HepG2 (cell line): ENCODE results near the gene CRTC2. TPM values are rescaled to one million over a fixed set of nuclear protein-coding genes. Genes with fewer than 3 reads are reported as not detected.
A peak's percentile ranks its signal among the peaks of the same experiment; 100 is the strongest.

Source experiments
- GATA4 ChIP-seq: sonication (generic); IDR thresholded peaks from 2 replicates; pipeline ENCODE4 v1.6.1; 2016; ENCODE audit warnings: antibody characterized with exemption, low read depth, borderline replicate concordance
- HNRNPH1 ChIP-seq: fragments of 200-400 bp; formaldehyde crosslinking; optimal IDR thresholded peaks from 2 replicates; pipeline ENCODE3; 2017; ENCODE audit warnings: mild to moderate bottlenecking, low read depth, low read length
- NR2F1 ChIP-seq, 2 experiments: fragments of 450-650 bp in 1 of 2; formaldehyde crosslinking in 1 of 2; IDR thresholded peaks; 2 replicates each; pipeline versions ENCODE4 v1.5.0 to v1.6.1; 2016 to 2020; ENCODE audit warnings: mild to moderate bottlenecking in 1 of 2, missing compliant biosample characterization in 1 of 2, missing genetic modification reagents in 1 of 2, moderate library complexity in 1 of 2
- SRSF9 ChIP-seq: fragments of 200-400 bp; formaldehyde crosslinking; IDR thresholded peaks from 2 replicates; pipeline ENCODE4 v1.6.1; 2018; ENCODE audit warnings: borderline replicate concordance, mild to moderate bottlenecking, low read depth, low read length; ENCODE audit not compliant: insufficient read depth, poor library complexity, severe bottlenecking
- TAF1 ChIP-seq: sonication (generic); formaldehyde crosslinking; IDR thresholded peaks from 2 replicates; pipeline ENCODE4 v1.4.0; 2020; ENCODE audit warnings: missing genetic modification reagents
- ZC3H13 ChIP-seq: sonication (generic); formaldehyde crosslinking; IDR thresholded peaks from 2 replicates; pipeline ENCODE4 v1.8.1; 2023; ENCODE audit warnings: mild to moderate bottlenecking, missing genetic modification reagents, moderate library complexity
- ZNF234 ChIP-seq: sonication (generic); formaldehyde crosslinking; conservative IDR thresholded peaks from 2 replicates; pipeline ENCODE4 v1.5.1; 2020; ENCODE audit warnings: mild to moderate bottlenecking, missing genetic modification reagents
- ZNF251 ChIP-seq: sonication (generic); formaldehyde crosslinking; IDR thresholded peaks from 2 replicates; pipeline ENCODE4 v1.9.0; 2021; ENCODE audit warnings: mild to moderate bottlenecking, missing genetic modification reagents
- ZNF264 ChIP-seq: sonication (generic); formaldehyde crosslinking; IDR thresholded peaks from 2 replicates; pipeline ENCODE4 v1.4.0; 2020; ENCODE audit warnings: missing genetic modification reagents
- ZNF292 ChIP-seq: sonication (generic); formaldehyde crosslinking; IDR thresholded peaks from 2 replicates; pipeline ENCODE4 v1.8.1; 2022; ENCODE audit warnings: mild to moderate bottlenecking, low read depth, missing genetic modification reagents, borderline replicate concordance
- ZNF639 ChIP-seq: conservative IDR thresholded peaks from 2 replicates; pipeline ENCODE4 v1.6.1; 2018; ENCODE audit warnings: missing genetic modification reagents
- polyA plus RNA-seq, 8 experiments: library from polyadenylated mRNA; depleted of rRNA in 3 of 8; stranded (reverse) in 7 of 8; unstranded in 1 of 8; fragments of >200 nt; fragmentation: Illumina TruSeq in 4 of 8; extraction: Trizol in 4 of 8; gene quantifications; 2 replicates each; pipeline versions ENCODE4 v1.2.1 to v1.2.3, GENCODE V29; 2011 to 2016; ENCODE audit warnings: low read depth in 4 of 8, missing spikeins in 1 of 8, mixed read lengths in 1 of 8; ENCODE audit not compliant: insufficient read depth in 1 of 8
- total RNA-seq, 5 experiments: library from RNA; depleted of rRNA; stranded (reverse); fragments of >200 nt; fragmentation: Illumina TruSeq; extraction: Trizol; gene quantifications; 2 replicates each; pipeline ENCODE4 v1.2.3, GENCODE V29; 2016; ENCODE audit warnings: low read depth in 1 of 5
- TF ChIP-seq, protein P1 (sequence below): IDR thresholded peaks from 2 replicates; pipeline ENCODE4 v1.6.1; 2016; ENCODE audit warnings: control low read depth
- TF ChIP-seq, protein P2 (sequence below): sonication (generic); formaldehyde crosslinking; IDR thresholded peaks from 2 replicates; pipeline ENCODE4 v1.8.0; 2022; ENCODE audit warnings: missing genetic modification reagents, mild to moderate bottlenecking, borderline replicate concordance

Gene CRTC2
- total and polyA plus RNA-seq, 2 of the 13 experiments (the other 11 are each of a cell fraction or from before 2014, with no cell fraction given): 6.1 to 26.7 TPM

DNA sequence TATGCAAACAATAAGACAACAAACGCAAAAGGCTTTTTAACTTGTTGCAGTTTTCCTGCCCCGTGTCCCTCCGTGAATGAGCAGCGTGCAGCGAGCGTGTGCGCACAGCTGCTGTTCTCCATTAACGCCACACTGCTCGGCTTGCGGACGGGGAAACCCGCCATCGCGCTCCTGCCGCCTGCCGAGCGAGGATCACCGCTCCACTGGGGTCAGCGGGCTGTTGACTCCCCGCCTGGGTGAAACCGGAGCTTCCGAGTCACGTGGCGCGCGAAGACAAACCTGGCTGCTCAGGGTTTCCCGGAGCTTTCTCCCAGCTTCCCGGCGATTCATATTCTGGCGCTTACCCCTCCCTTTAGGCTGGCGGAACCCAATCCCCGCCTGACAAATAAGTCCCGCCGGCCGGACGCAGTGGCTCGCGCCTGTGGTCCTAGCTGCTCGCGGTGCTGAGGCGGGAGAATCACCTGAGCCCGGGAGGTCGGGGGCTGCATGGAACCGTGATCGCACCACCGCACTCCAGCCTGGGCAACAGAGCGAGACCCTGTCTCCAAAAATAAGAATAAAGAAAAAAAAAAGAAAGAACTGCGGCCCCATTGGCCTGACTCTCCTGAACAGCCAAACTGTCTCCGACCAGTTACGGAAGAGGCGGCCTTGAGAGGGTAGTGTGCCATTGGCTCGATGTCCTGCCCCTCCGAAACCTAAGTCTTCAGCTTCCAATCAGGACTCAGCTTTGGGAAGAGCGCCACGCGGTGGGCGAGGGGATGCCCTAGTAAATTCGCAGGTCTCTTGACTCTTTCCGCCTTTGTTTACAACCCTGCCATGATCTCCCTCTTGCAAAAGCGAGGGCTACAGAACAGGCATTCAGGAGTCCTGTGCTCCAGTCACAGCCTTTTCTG lies 8.9 kb upstream of the CRTC2 start, which contains the start of gene CREB3L4 (continued):
- no peak for TF ChIP-seq SRSF9
- peak; percentile 83 for TF ChIP-seq ZNF639 (CRISPR knock-in tag)
- TF ChIP-seq NR2F1 (CRISPR knock-in tag; IDR thresholded peaks at IDR 0.05): peak in 1 of 2 experiments; percentile 67; a peak in 2 of 4 replicates
- peak; percentile 17; the same call in 1 of the 2 replicates for TF ChIP-seq ZNF264 (CRISPR knock-in tag)
- peak; percentile 84 for TF ChIP-seq ZC3H13 (CRISPR knock-in tag)
- TF ChIP-seq, protein P1, sequence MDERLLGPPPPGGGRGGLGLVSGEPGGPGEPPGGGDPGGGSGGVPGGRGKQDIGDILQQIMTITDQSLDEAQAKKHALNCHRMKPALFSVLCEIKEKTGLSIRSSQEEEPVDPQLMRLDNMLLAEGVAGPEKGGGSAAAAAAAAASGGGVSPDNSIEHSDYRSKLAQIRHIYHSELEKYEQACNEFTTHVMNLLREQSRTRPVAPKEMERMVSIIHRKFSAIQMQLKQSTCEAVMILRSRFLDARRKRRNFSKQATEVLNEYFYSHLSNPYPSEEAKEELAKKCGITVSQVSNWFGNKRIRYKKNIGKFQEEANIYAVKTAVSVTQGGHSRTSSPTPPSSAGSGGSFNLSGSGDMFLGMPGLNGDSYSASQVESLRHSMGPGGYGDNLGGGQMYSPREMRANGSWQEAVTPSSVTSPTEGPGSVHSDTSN (CRISPR knock-in tag): peak; percentile 95
- TF ChIP-seq, protein P2, sequence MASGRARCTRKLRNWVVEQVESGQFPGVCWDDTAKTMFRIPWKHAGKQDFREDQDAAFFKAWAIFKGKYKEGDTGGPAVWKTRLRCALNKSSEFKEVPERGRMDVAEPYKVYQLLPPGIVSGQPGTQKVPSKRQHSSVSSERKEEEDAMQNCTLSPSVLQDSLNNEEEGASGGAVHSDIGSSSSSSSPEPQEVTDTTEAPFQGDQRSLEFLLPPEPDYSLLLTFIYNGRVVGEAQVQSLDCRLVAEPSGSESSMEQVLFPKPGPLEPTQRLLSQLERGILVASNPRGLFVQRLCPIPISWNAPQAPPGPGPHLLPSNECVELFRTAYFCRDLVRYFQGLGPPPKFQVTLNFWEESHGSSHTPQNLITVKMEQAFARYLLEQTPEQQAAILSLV (CRISPR knock-in tag): peak; percentile 83; the same call in 1 of the 2 replicates
- no peak for TF ChIP-seq HNRNPH1
- peak; percentile 87 for TF ChIP-seq ZNF292 (CRISPR knock-in tag)
- TF ChIP-seq ZNF234 (CRISPR knock-in tag): peak; percentile 79; the same call in 1 of the 2 replicates
- TF ChIP-seq TAF1 (CRISPR knock-in tag): peak; percentile 95
- TF ChIP-seq ZNF251 (CRISPR knock-in tag): 0 out of 2 replicates have a peak, but pooled peaks have one; percentile 42
- TF ChIP-seq GATA4: peak; percentile 20; the same call in 1 of the 2 replicates
